PC-9 (cell line): ENCODE measurements around the gene CKB.

ENCODE experiments used
- EZH2 ChIP-seq: fragments of 200-600 bp; sonication (generic); IDR thresholded peaks from 2 replicates; pipeline ENCODE4 v1.8.0; 2017; ENCODE audit warnings: antibody characterized with exemption, low read depth
- TF ChIP-seq, protein P1 (sequence below): fragments of 200-600 bp; sonication (generic); conservative IDR thresholded peaks from 2 replicates; pipeline ENCODE4 v1.6.1; 2017; ENCODE audit warnings: mixed run types, antibody characterized with exemption, mild to moderate bottlenecking, moderate library complexity

DNA sequence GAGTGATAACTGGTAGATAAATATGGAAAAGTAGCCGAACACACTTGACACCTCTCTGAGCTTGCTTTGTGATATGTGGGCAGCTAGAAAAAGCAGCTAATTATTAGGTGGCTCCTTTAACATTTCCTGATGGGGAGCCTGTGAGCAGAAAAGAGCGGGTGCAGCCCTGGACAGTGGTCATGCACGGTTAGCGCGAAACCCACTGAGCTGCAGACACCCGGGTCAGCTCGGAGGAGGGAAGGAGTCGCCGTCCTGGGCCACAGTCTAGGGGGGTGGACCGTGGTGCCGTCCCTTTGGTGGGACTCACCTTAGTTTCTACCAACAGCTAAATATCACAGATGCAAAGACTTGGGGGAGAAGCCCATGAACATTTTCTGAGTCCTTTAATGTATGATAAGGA lies 46.8 kb upstream of the CKB start:
- TF ChIP-seq, protein P1, sequence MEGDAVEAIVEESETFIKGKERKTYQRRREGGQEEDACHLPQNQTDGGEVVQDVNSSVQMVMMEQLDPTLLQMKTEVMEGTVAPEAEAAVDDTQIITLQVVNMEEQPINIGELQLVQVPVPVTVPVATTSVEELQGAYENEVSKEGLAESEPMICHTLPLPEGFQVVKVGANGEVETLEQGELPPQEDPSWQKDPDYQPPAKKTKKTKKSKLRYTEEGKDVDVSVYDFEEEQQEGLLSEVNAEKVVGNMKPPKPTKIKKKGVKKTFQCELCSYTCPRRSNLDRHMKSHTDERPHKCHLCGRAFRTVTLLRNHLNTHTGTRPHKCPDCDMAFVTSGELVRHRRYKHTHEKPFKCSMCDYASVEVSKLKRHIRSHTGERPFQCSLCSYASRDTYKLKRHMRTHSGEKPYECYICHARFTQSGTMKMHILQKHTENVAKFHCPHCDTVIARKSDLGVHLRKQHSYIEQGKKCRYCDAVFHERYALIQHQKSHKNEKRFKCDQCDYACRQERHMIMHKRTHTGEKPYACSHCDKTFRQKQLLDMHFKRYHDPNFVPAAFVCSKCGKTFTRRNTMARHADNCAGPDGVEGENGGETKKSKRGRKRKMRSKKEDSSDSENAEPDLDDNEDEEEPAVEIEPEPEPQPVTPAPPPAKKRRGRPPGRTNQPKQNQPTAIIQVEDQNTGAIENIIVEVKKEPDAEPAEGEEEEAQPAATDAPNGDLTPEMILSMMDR: no peak
- TF ChIP-seq EZH2: no peak
